SU-DHL-6 (cell line): ENCODE results near the gene TXNRD1.

Experiments
- CTCF ChIP-seq: fragments of 200-600 bp; sonication (generic); IDR thresholded peaks from one replicate; pipeline ENCODE4 v1.5.1; 2017; ENCODE audit warnings: antibody characterized with exemption, mild to moderate bottlenecking, low read length, moderate library complexity; ENCODE audit not compliant: insufficient read depth, poor library complexity, severe bottlenecking
- EZH2phosphoT487 ChIP-seq: fragments of 200-600 bp; sonication (generic), shearing (Covaris generic); conservative IDR thresholded peaks from 2 replicates; pipeline ENCODE4 v1.6.1; 2018; ENCODE audit warnings: mild to moderate bottlenecking, antibody characterized with exemption, low read length, moderate library complexity, mixed read lengths

GRCh38 chr12:104219361-104219892 lies 3.8 kb downstream of the TXNRD1 start:
- TF ChIP-seq CTCF (no peak), EZH2phosphoT487 (no peak)
